ENCODE data around the gene SNAP47. TPM values are rescaled to one million over a fixed set of nuclear protein-coding genes. Genes with fewer than 3 reads are reported as not detected.

SNAP47 gene
- total and polyA plus RNA-seq, 5 donors from 2014 or later, result 26.3 to 60.1 (median 50.4) TPM

DNA sequence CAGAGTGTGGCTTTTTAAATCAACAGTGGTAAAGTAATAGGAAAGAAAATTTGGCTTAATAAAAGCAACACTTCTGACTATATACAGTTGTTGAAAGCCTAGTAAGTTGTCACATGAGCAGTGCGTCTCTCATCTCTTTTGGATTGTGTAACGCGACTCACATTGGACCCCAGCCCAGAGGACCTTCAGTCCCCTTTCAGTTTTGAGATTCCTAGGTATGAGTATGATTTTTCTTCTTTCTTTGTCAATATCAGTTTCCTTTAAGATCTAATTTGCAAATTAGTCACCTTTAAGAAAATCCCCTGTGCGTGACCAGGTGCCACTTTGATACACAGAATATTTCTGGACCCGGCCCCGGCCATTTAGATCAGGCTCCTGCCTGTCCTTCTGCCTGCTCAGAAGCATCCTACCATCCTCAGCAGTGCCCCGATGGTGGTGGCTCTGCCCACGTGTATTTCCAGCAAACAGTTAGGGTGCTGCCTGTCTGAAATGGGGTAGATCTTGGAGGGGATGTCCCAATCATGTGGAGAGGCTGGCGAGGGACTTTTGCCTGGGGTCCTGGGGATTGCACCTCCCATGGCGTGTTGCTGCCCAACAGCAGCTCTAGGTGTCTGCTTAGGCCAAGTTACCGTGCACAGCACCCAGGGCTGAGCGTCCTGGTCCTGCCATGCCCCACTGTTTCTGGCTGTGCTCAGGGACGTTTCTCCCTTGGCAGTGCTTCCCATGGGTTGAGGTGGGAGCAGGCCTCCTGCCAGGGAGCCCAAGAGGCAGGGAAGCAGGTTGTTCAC, 21.1 kb downstream of the SNAP47 start:
- no peak overlapping the region for H3K27ac ChIP-seq (ENCODE audit: insufficient read depth, low read length, poor library complexity, severe bottlenecking)
- no peaks in the 10 kb centered on the region for H3K9me3 Mint-ChIP-seq
- peaks cover 15% of the 10 kb centered on the region for H3K4me1 ChIP-seq (ENCODE audit: control insufficient read depth, insufficient read depth, low read length, poor library complexity, severe bottlenecking)
- H3K27ac Mint-ChIP-seq, result peak overlapping the region in 2 of 3 donors; percentile 65 to 76
- ATAC-seq (ENCODE audit: low read depth in 2 of 2), result no peak
- peaks cover 30% of the 10 kb centered on the region for H3K36me3 ChIP-seq (ENCODE audit: control insufficient read depth, insufficient read depth, low read length)
- peaks cover 17 to 57% (median 38%) of the 10 kb centered on the region in 4 donors for H3K4me1 Mint-ChIP-seq
- H3K4me3 Mint-ChIP-seq, result no peak overlapping the region
- H3K27me3 ChIP-seq (ENCODE audit: control insufficient read depth, insufficient read depth, low read length), result no peaks in the 10 kb centered on the region
- H3K27me3 Mint-ChIP-seq, result no peaks in the 10 kb centered on the region
- H3K9me3 ChIP-seq (ENCODE audit: control insufficient read depth in 2 of 2, low read length in 2 of 2), result no peaks in the 10 kb centered on the region
- no peak overlapping the region for H3K4me3 ChIP-seq (ENCODE audit: low read depth, low read length)
- H3K36me3 Mint-ChIP-seq, result peaks cover 23% of the 10 kb centered on the region
- DNase-seq, result no peak

DNA sequence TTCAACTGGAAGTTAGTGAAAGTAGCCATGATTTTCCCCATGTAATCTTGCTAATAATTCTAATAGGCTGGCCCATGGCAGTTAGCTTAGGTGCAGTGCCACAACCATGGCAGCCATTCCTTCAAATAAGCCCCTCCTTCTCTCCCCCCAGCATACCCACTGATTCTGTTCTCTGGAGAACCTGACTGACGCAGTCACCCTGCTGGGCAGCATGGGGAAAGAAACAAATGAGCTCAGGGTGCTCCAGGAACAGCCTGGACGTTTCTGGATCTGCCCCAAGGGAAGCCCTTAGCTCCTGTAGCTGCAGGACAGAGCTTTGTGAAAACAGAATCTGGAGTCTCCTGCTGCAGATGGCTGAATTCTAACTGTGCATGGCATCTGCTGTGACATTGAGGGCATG, 22.5 kb downstream of the SNAP47 start:
- Mint-ChIP-seq H3K27me3 (no peaks in the 10 kb centered on the region), H3K9me3 (no peaks in the 10 kb centered on the region), H3K4me3 (peak overlapping the region in 1 of 4 donors; percentile 8), H3K36me3 (peaks cover 23% of the 10 kb centered on the region), H3K4me1 (peaks cover 17 to 64% (median 43%) of the 10 kb centered on the region in 4 donors), H3K27ac (peak overlapping the region in 2 of 3 donors; percentile 77 to 89)
- peaks cover 29% of the 10 kb centered on the region for H3K4me1 ChIP-seq (ENCODE audit: control insufficient read depth, insufficient read depth, low read length, poor library complexity, severe bottlenecking)
- DNase-seq (no peak), ATAC-seq (ENCODE audit: low read depth in 2 of 2) (no peak)
- no peaks in the 10 kb centered on the region for H3K9me3 ChIP-seq (ENCODE audit: control insufficient read depth in 2 of 2, low read length in 2 of 2)
- peaks cover 26% of the 10 kb centered on the region for H3K36me3 ChIP-seq (ENCODE audit: control insufficient read depth, insufficient read depth, low read length)
- no peaks in the 10 kb centered on the region for H3K27me3 ChIP-seq (ENCODE audit: control insufficient read depth, insufficient read depth, low read length)
- H3K27ac ChIP-seq (ENCODE audit: insufficient read depth, low read length, poor library complexity, severe bottlenecking), result no peak overlapping the region
- H3K4me3 ChIP-seq (ENCODE audit: low read depth, low read length), result no peak overlapping the region

DNA sequence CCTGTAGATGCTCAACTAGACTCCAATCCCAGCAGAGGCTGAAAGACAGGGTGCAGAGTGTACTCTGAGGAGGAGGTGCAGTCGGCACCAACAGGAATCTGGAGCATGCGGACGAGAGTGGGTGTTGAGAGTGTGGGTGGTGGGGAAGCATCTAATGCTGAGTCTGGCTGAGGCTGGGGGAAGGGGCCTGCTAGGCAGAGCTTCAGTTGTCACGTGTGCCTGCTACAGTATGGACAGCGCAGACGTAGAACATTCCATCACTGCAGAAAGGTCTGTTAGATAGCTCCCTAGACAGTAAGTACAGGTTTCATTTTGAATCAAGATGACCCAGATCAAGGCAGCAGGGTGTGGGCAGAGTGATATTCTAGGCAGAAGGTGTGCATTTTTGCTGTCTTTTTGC, 23.1 kb downstream of the SNAP47 start:
- Histone ChIP-seq H3K4me3 (ENCODE audit: low read depth, low read length) (peak overlapping the region; percentile 9), H3K9me3 (ENCODE audit: control insufficient read depth in 2 of 2, low read length in 2 of 2) (no peaks in the 10 kb centered on the region), H3K27ac (ENCODE audit: insufficient read depth, low read length, poor library complexity, severe bottlenecking) (no peak overlapping the region), H3K36me3 (ENCODE audit: control insufficient read depth, insufficient read depth, low read length) (peaks cover 20% of the 10 kb centered on the region), H3K4me1 (ENCODE audit: control insufficient read depth, insufficient read depth, low read length, poor library complexity, severe bottlenecking) (peaks cover 35% of the 10 kb centered on the region), H3K27me3 (ENCODE audit: control insufficient read depth, insufficient read depth, low read length) (no peaks in the 10 kb centered on the region)
- DNase-seq (peak in 1 of 3 donors; percentile 56), ATAC-seq (ENCODE audit: low read depth in 2 of 2) (no peak)
- H3K9me3 Mint-ChIP-seq, result no peaks in the 10 kb centered on the region
- H3K27ac Mint-ChIP-seq, result peak overlapping the region; percentile 43 to 89 (median 77)
- H3K4me3 Mint-ChIP-seq, result peak overlapping the region; percentile 4 to 73 (median 36)
- H3K36me3 Mint-ChIP-seq, result peaks cover 23% of the 10 kb centered on the region
- peaks cover 17 to 66% (median 45%) of the 10 kb centered on the region in 4 donors for H3K4me1 Mint-ChIP-seq
- H3K27me3 Mint-ChIP-seq, result no peaks in the 10 kb centered on the region

GRCh38 chr1:227759341-227760300, 24.4 kb downstream of the SNAP47 start:
- Histone ChIP-seq H3K27ac (ENCODE audit: insufficient read depth, low read length, poor library complexity, severe bottlenecking) (no peak overlapping the region), H3K27me3 (ENCODE audit: control insufficient read depth, insufficient read depth, low read length) (no peaks in the 10 kb centered on the region), H3K4me1 (ENCODE audit: control insufficient read depth, insufficient read depth, low read length, poor library complexity, severe bottlenecking) (peaks cover 48% of the 10 kb centered on the region), H3K4me3 (ENCODE audit: low read depth, low read length) (no peak overlapping the region), H3K9me3 (ENCODE audit: control insufficient read depth in 2 of 2, low read length in 2 of 2) (no peaks in the 10 kb centered on the region), H3K36me3 (ENCODE audit: control insufficient read depth, insufficient read depth, low read length) (peaks cover 20% of the 10 kb centered on the region)
- peak overlapping the region in 1 of 4 donors; percentile 44 for H3K4me3 Mint-ChIP-seq
- ATAC-seq (ENCODE audit: low read depth in 2 of 2), result no peak
- H3K27ac Mint-ChIP-seq, result peak overlapping the region in 2 of 3 donors; percentile 69 to 88
- H3K4me1 Mint-ChIP-seq, result peaks cover 17 to 74% (median 47%) of the 10 kb centered on the region in 4 donors
- no peaks in the 10 kb centered on the region for H3K9me3 Mint-ChIP-seq
- DNase-seq, result no peak
- H3K27me3 Mint-ChIP-seq, result no peaks in the 10 kb centered on the region
- peaks cover 23% of the 10 kb centered on the region for H3K36me3 Mint-ChIP-seq

GRCh38 chr1:227760377-227760776, 25.1 kb downstream of the SNAP47 start:
- Histone ChIP-seq H3K9me3 (ENCODE audit: control insufficient read depth in 2 of 2, low read length in 2 of 2) (no peaks in the 10 kb centered on the region), H3K27ac (ENCODE audit: insufficient read depth, low read length, poor library complexity, severe bottlenecking) (no peak overlapping the region), H3K36me3 (ENCODE audit: control insufficient read depth, insufficient read depth, low read length) (peaks cover 20% of the 10 kb centered on the region), H3K27me3 (ENCODE audit: control insufficient read depth, insufficient read depth, low read length) (no peaks in the 10 kb centered on the region), H3K4me1 (ENCODE audit: control insufficient read depth, insufficient read depth, low read length, poor library complexity, severe bottlenecking) (peaks cover 55% of the 10 kb centered on the region), H3K4me3 (ENCODE audit: low read depth, low read length) (no peak overlapping the region)
- peaks cover 17 to 77% (median 52%) of the 10 kb centered on the region in 4 donors for H3K4me1 Mint-ChIP-seq
- DNase-seq (no peak), ATAC-seq (ENCODE audit: low read depth in 2 of 2) (no peak)
- H3K27ac Mint-ChIP-seq, result peak overlapping the region; percentile 86 to 93 (median 88)
- H3K4me3 Mint-ChIP-seq, result peak overlapping the region in 2 of 4 donors; percentile 68 to 77
- H3K9me3 Mint-ChIP-seq, result no peaks in the 10 kb centered on the region
- no peaks in the 10 kb centered on the region for H3K27me3 Mint-ChIP-seq
- peaks cover 23% of the 10 kb centered on the region for H3K36me3 Mint-ChIP-seq

DNA sequence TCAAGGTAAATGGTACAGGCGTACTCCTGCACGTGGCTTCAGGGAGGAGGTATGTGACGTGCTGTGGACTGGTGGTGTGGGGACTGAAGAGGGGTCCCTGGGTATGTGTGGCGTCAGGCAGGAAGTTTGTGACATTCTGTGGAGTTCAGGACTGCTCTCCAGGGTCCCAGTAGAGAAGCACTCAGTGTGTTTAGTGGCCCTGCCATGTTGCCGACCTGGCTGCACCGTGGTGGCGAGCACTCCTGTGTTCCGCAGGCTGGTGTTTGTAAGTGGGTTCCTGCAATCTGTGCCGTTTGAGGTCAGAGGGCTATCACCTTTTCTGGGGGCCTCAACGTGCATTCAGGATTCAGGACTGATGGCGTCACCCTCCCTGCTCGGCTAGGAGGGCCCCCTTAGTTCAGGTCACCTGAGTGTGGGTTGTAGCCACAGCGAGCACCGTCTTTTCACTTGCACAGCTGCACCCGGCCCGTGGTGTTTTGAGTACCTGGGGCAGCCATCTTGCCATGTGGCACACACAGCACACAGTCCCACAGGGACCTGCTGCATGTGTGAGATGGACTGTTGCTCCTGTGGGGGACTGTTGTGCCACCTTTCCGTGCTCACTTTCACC, 26.5 kb downstream of the SNAP47 start:
- Histone ChIP-seq H3K9me3 (ENCODE audit: control insufficient read depth in 2 of 2, low read length in 2 of 2) (no peaks in the 10 kb centered on the region), H3K4me1 (ENCODE audit: control insufficient read depth, insufficient read depth, low read length, poor library complexity, severe bottlenecking) (peaks cover 69% of the 10 kb centered on the region), H3K27ac (ENCODE audit: insufficient read depth, low read length, poor library complexity, severe bottlenecking) (peak overlapping the region; percentile 60), H3K4me3 (ENCODE audit: low read depth, low read length) (no peak overlapping the region), H3K36me3 (ENCODE audit: control insufficient read depth, insufficient read depth, low read length) (peaks cover 17% of the 10 kb centered on the region), H3K27me3 (ENCODE audit: control insufficient read depth, insufficient read depth, low read length) (no peaks in the 10 kb centered on the region)
- H3K27ac Mint-ChIP-seq, result peak overlapping the region in 2 of 3 donors; percentile 88
- H3K4me3 Mint-ChIP-seq, result peak overlapping the region in 2 of 4 donors; percentile 52 to 80
- peaks cover 20 to 85% (median 53%) of the 10 kb centered on the region in 4 donors for H3K4me1 Mint-ChIP-seq
- DNase-seq (no peak), ATAC-seq (ENCODE audit: low read depth in 2 of 2) (no peak)
- H3K9me3 Mint-ChIP-seq, result no peaks in the 10 kb centered on the region
- H3K27me3 Mint-ChIP-seq, result no peaks in the 10 kb centered on the region
- H3K36me3 Mint-ChIP-seq, result peaks cover 23% of the 10 kb centered on the region

DNA sequence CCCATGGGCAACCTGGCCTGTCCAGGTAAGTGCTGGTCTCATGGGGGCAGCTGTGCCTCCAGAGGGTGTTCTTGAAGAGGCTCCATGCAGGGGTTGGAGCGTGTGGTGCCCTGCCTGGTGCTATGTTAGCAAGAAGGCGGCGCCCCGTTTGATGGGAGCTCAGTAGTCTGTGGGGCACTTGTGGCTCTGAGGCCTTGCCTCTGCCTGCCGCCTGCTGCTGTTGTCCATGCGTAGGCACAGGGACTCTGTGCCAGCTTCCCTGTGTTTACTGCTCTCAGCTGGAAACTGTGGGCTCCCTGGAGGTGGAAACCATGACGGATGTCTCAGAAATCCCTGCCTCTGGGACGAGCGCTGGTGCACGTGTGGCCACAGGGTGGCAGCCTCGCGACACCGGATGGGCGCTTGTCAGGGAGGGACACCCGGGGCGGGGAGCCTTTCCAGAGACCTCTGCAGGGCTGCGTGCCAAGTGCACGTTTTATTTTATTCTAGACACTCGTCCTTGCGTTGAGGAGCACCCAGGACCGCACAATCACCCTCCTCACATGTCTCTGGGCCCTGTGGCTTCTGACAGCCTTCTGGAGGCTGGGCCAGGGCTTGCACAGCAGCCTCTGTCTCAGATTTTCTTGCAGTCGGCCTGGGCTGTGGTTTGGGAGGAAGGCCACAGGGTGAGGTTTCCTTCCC, 27.1 kb downstream of the SNAP47 start:
- Histone ChIP-seq H3K27ac (ENCODE audit: insufficient read depth, low read length, poor library complexity, severe bottlenecking) (peak overlapping the region; percentile 60), H3K27me3 (ENCODE audit: control insufficient read depth, insufficient read depth, low read length) (no peaks in the 10 kb centered on the region), H3K4me1 (ENCODE audit: control insufficient read depth, insufficient read depth, low read length, poor library complexity, severe bottlenecking) (peaks cover 75% of the 10 kb centered on the region), H3K4me3 (ENCODE audit: low read depth, low read length) (peak overlapping the region; percentile 35), H3K9me3 (ENCODE audit: control insufficient read depth in 2 of 2, low read length in 2 of 2) (no peaks in the 10 kb centered on the region), H3K36me3 (ENCODE audit: control insufficient read depth, insufficient read depth, low read length) (peaks cover 17% of the 10 kb centered on the region)
- Mint-ChIP-seq H3K4me3 (peak overlapping the region; percentile 57 to 80 (median 67)), H3K4me1 (peaks cover 21 to 91% (median 52%) of the 10 kb centered on the region in 4 donors), H3K27me3 (no peaks in the 10 kb centered on the region), H3K27ac (peak overlapping the region; percentile 77 to 90 (median 88)), H3K9me3 (no peaks in the 10 kb centered on the region), H3K36me3 (peaks cover 20% of the 10 kb centered on the region)
- peak; percentile 74 to 92 (median 84) for DNase-seq
- peak; percentile 52 to 60 for ATAC-seq (ENCODE audit: low read depth in 2 of 2)
